ENCODE results near the gene KRT26. TPM values are rescaled to one million over a fixed set of nuclear protein-coding genes. Genes with fewer than 3 reads are reported as not detected.

KRT26 gene
- total and polyA plus RNA-seq, 2 experiments from 2014 or later = not detected

DNA sequence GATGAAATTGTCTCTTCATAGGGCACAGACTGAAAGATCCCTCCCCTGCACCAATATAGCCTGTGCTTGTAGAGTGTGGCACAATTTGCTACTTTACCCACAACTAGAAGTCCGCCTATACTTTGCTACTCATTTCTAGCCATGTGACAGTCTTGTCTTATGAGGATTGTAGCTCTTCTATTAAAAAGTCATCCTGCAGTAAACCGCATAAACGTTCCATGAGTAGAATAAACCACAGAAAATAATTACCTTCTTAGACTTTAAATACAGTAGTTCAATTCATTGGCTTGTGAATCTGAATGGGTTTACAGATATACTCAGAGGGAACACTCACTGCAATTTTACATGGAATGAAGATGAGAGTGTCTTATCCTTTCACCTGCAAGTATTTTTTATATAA, 6.0 kb upstream of the KRT26 start (continued):
- TF ChIP-seq ZNF462 (CRISPR knock-in tag; IDR thresholded peaks at IDR 0.05) (no peak), EZH2phosphoT487 (IDR thresholded peaks at IDR 0.05; ENCODE audit: unreplicated experiment) (no peak), CREB1 (CRISPR knock-in tag; IDR thresholded peaks at IDR 0.05; ENCODE audit: low read depth) (no peak), ZNF331 (CRISPR knock-in tag; IDR thresholded peaks at IDR 0.05; ENCODE audit: low read depth) (no peak), STAT1 (IDR thresholded peaks at IDR 0.05; ENCODE audit: unreplicated experiment) (no peak), EZH2 (IDR thresholded peaks at IDR 0.05; ENCODE audit: low read depth, unreplicated experiment) (no peak), CTCF (conservative IDR thresholded peaks at IDR 0.05; ENCODE audit: low read depth in 2 of 2) (no peak), JUNB (IDR thresholded peaks at IDR 0.05; ENCODE audit: unreplicated experiment) (no peak), NANOG (IDR thresholded peaks at IDR 0.05; ENCODE audit: borderline replicate concordance) (no peak)

- no peak for ATAC-seq
- TF ChIP-seq EZH2phosphoT487 (IDR thresholded peaks at IDR 0.05; ENCODE audit: unreplicated experiment) = no peak
- TF ChIP-seq ZNF331 (CRISPR knock-in tag; IDR thresholded peaks at IDR 0.05; ENCODE audit: low read depth) = no peak
- TF ChIP-seq, protein P1, sequence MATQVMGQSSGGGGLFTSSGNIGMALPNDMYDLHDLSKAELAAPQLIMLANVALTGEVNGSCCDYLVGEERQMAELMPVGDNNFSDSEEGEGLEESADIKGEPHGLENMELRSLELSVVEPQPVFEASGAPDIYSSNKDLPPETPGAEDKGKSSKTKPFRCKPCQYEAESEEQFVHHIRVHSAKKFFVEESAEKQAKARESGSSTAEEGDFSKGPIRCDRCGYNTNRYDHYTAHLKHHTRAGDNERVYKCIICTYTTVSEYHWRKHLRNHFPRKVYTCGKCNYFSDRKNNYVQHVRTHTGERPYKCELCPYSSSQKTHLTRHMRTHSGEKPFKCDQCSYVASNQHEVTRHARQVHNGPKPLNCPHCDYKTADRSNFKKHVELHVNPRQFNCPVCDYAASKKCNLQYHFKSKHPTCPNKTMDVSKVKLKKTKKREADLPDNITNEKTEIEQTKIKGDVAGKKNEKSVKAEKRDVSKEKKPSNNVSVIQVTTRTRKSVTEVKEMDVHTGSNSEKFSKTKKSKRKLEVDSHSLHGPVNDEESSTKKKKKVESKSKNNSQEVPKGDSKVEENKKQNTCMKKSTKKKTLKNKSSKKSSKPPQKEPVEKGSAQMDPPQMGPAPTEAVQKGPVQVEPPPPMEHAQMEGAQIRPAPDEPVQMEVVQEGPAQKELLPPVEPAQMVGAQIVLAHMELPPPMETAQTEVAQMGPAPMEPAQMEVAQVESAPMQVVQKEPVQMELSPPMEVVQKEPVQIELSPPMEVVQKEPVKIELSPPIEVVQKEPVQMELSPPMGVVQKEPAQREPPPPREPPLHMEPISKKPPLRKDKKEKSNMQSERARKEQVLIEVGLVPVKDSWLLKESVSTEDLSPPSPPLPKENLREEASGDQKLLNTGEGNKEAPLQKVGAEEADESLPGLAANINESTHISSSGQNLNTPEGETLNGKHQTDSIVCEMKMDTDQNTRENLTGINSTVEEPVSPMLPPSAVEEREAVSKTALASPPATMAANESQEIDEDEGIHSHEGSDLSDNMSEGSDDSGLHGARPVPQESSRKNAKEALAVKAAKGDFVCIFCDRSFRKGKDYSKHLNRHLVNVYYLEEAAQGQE (IDR thresholded peaks at IDR 0.05; ENCODE audit: unreplicated experiment) = no peak
- no peak for TF ChIP-seq NANOG (IDR thresholded peaks at IDR 0.05; ENCODE audit: borderline replicate concordance)
- TF ChIP-seq EZH2 (IDR thresholded peaks at IDR 0.05; ENCODE audit: low read depth, unreplicated experiment) = no peak
- TF ChIP-seq CREB1 (CRISPR knock-in tag; IDR thresholded peaks at IDR 0.05; ENCODE audit: low read depth) = no peak
- no peak for TF ChIP-seq ZNF114 (CRISPR knock-in tag; IDR thresholded peaks at IDR 0.05)
- no peak for TF ChIP-seq CTCF (conservative IDR thresholded peaks at IDR 0.05; ENCODE audit: low read depth in 2 of 2)
These were observed 5.5 kb upstream of the KRT26 start for GRCh38 chr17:40777459-40777858.

More at GRCh38 chr17:40777459-40777858, 5.5 kb upstream of the KRT26 start:
- H3K27ac ChIP-seq (ENCODE audit: low read depth) = no peak overlapping the region
- Mint-ChIP-seq H3K4me3 (no peak overlapping the region), H3K4me1 (no peaks in the 10 kb centered on the region), H3K36me3 (ENCODE audit: low read depth) (no peaks in the 10 kb centered on the region), H3K9me3 (no peaks in the 10 kb centered on the region), H3K27me3 (ENCODE audit: insufficient read depth, low read depth, poor library complexity) (peaks cover 6% of the 10 kb centered on the region), H3K27ac (no peak overlapping the region)
- no peak for DNase-seq (ENCODE audit: low spot score)
- H3K79me2 ChIP-seq (replicated peaks; ENCODE audit: insufficient read depth) = no peaks in the 10 kb centered on the region
- no peak overlapping the region for H3K4me2 ChIP-seq
- H3K9me2 ChIP-seq (ENCODE audit: insufficient read depth) = no peaks in the 10 kb centered on the region
- no peaks in the 10 kb centered on the region for H4K20me1 ChIP-seq (replicated peaks; ENCODE audit: insufficient read depth)
- no peaks in the 10 kb centered on the region for H3K36me3 ChIP-seq (ENCODE audit: insufficient read depth)
- no peaks in the 10 kb centered on the region for H3K4me1 ChIP-seq (ENCODE audit: insufficient read depth)
- no peaks in the 10 kb centered on the region for H3F3A ChIP-seq (replicated peaks; ENCODE audit: low read depth)
- H2AFZ ChIP-seq = no peak overlapping the region
- peaks cover 15% of the 10 kb centered on the region for H3K27me3 ChIP-seq (ENCODE audit: insufficient read depth)
- no peak overlapping the region for H3K4me3 ChIP-seq

Data from GM23338 (cell line).